NB4 (cell line): Measurements from ENCODE around the gene MPZL3.

Source experiments
- DNase-seq: peaks from one replicate; pipeline ENCODE4 v3.0.0; 2010; ENCODE audit warnings: low read depth
- H3K4me3 ChIP-seq: one replicate; pipeline ENCODE4 v1.5.1; 2011; ENCODE audit warnings: mild to moderate bottlenecking, low read depth, low read length, moderate library complexity
- CTCF ChIP-seq: IDR thresholded peaks from one replicate; pipeline ENCODE4 v1.5.1; 2012; ENCODE audit warnings: low read depth, low read length
- MAX ChIP-seq: IDR thresholded peaks from 2 replicates; pipeline ENCODE4 v1.6.1; 2011; ENCODE audit warnings: low read depth, low read length
- MYC ChIP-seq: IDR thresholded peaks from 2 replicates; pipeline ENCODE4 v1.6.1; 2011; ENCODE audit warnings: low read depth, low read length
- POLR2A ChIP-seq: IDR thresholded peaks from 2 replicates; pipeline ENCODE4 v1.6.1; 2011; ENCODE audit warnings: mild to moderate bottlenecking; ENCODE audit not compliant: insufficient read length; ENCODE audit errors: extremely low read depth

The MPZL3 gene

GRCh38 chr11:118234833-118235232, 17.3 kb downstream of the MPZL3 start:
- TF ChIP-seq CTCF, result no peak
- TF ChIP-seq MYC, result no peak
- no peak for TF ChIP-seq MAX
- no peak for TF ChIP-seq POLR2A
- no peak for DNase-seq

GRCh38 chr11:118233850-118234249, 18.3 kb downstream of the MPZL3 start:
- no peak for DNase-seq
- H3K4me3 ChIP-seq, result no peak overlapping the region
- no peak for TF ChIP-seq MYC
- TF ChIP-seq CTCF, result no peak
- TF ChIP-seq MAX, result no peak
- TF ChIP-seq POLR2A, result no peak

More at GRCh38 chr11:118234833-118235232, 17.3 kb downstream of the MPZL3 start:
- no peak overlapping the region for H3K4me3 ChIP-seq

GRCh38 chr11:118233377-118233776, 18.8 kb downstream of the MPZL3 start:
- no peak overlapping the region for H3K4me3 ChIP-seq
- TF ChIP-seq CTCF (no peak), MYC (no peak), MAX (no peak), POLR2A (no peak)
- DNase-seq, result no peak

GRCh38 chr11:118232659-118233058, 19.5 kb downstream of the MPZL3 start:
- DNase-seq, result no peak
- no peak overlapping the region for H3K4me3 ChIP-seq
- no peak for TF ChIP-seq MYC
- TF ChIP-seq MAX, result no peak
- TF ChIP-seq CTCF, result no peak
- TF ChIP-seq POLR2A, result no peak

- TF ChIP-seq MYC (no peak), MAX (no peak), CTCF (no peak), POLR2A (no peak)
- H3K4me3 ChIP-seq, result no peak overlapping the region
- no peak for DNase-seq
Measured at GRCh38 chr11:118231461-118231860, 20.7 kb downstream of the MPZL3 start.

- no peak overlapping the region for H3K4me3 ChIP-seq
- TF ChIP-seq MYC (no peak), MAX (no peak), POLR2A (no peak), CTCF (no peak)
- DNase-seq, result no peak
Measured at GRCh38 chr11:118230088-118230487, 22.1 kb downstream of the MPZL3 start.
